HCT116 (cell line): Measurements from ENCODE around the gene EFNB1. TPM values are rescaled to one million over a fixed set of nuclear protein-coding genes. Genes with fewer than 3 reads are reported as not detected.
"Not testable (repeated sequence)": the region's sequence is repeated elsewhere in the genome, so short reads cannot be mapped to it uniquely, and the experiment has no call there.

ENCODE experiments used
- ATAC-seq: fragments of 200-7000 bp; cut with Tn5 transposase; 2 replicates; pipeline ENCODE4 v1.9.1; 2020; ENCODE audit warnings: mild to moderate bottlenecking, moderate library complexity
- BruUV-seq: library from RNA; stranded (reverse); fragments of 400-500 nt; replicated peaks from 2 replicates; lab custom pipeline; 2021; lab: Mats Ljungman, UMichigan
- CTCF ChIA-PET: fragments of 300-600 bp; sonication (Branson Sonifier 250); formaldehyde crosslinking; loops from one replicate; lab custom pipeline; 2021; ENCODE audit warnings: antibody characterized with exemption; lab: Charles Lee
- POLR2A ChIA-PET: fragments of 300-600, 350-600 bp; sonication (Branson Sonifier 250); formaldehyde crosslinking; loops from one replicate; lab custom pipeline; 2021; ENCODE audit warnings: antibody characterized with exemption; lab: Charles Lee
- RAD21 ChIA-PET, 2 experiments: fragments of 300-600 bp; sonication (Branson Sonifier 250); formaldehyde crosslinking; loops; one replicate each; lab custom pipeline; 2023; ENCODE audit warnings: low total read pairs in 2 of 2; ENCODE audit not compliant: uncharacterized antibody in 2 of 2, unreplicated experiment in 2 of 2, low non-redundant PET in 1 of 2; lab: Charles Lee
- DNase-seq: peaks from one replicate; pipeline ENCODE4 v3.0.0-alpha.2; 2010; ENCODE audit warnings: low read depth, low spot score
- H2AFZ ChIP-seq: fragments of 200-600 bp; shearing (Covaris generic), sonication (generic); 2 replicates; pipeline ENCODE4 v1.6.1; 2017; ENCODE audit warnings: low read depth, mixed run types, mixed read lengths, antibody characterized with exemption, low read length; ENCODE audit not compliant: poor library complexity, severe bottlenecking
- H3K27ac ChIP-seq: 2 replicates; pipeline ENCODE4 v1.5.1; 2012; ENCODE audit warnings: low read depth, low read length
- H3K27me3 ChIP-seq: fragments of 200-600 bp; sonication (generic); 2 replicates; pipeline ENCODE4 v1.6.1; 2016; ENCODE audit warnings: mixed run types, low read length, mixed read lengths; ENCODE audit not compliant: insufficient read depth
- H3K36me3 ChIP-seq, 2 experiments: fragments of 200-500 bp in 1 of 2; fragments of 200-600 bp in 1 of 2; sonication (Bioruptor generic) in 1 of 2; sonication (generic) in 1 of 2; 2 replicates each; pipeline versions ENCODE4 v1.5.1 to v1.6.1; 2014 to 2016; ENCODE audit warnings: low read length in 2 of 2, inconsistent platforms in 1 of 2, mixed read lengths in 1 of 2, mixed run types in 1 of 2; ENCODE audit not compliant: insufficient read depth in 2 of 2, control insufficient read depth in 1 of 2
- H3K4me1 ChIP-seq, 2 experiments: fragments of 200-600 bp in 1 of 2; sonication (generic) in 1 of 2; 2 replicates each; pipeline versions ENCODE4 v1.5.1 to v1.6.1; 2012 to 2017; ENCODE audit warnings: low read length in 2 of 2, inconsistent platforms in 1 of 2, mild to moderate bottlenecking in 1 of 2, mixed read lengths in 1 of 2, mixed run types in 1 of 2, moderate library complexity in 1 of 2; ENCODE audit not compliant: insufficient read depth in 2 of 2, control insufficient read depth in 1 of 2
- H3K4me2 ChIP-seq: fragments of 200-600 bp; sonication (generic); 2 replicates; pipeline ENCODE4 v1.6.1; 2017; ENCODE audit warnings: mixed run types, low read length, mixed read lengths
- H3K4me3 ChIP-seq, 2 experiments: fragments of 200-600 bp in 1 of 2; sonication (generic) in 1 of 2; replicated peaks in 1 of 2; 2 replicates each; pipeline ENCODE4 v1.5.1; 2011 to 2016; ENCODE audit warnings: low read length in 2 of 2, control low read depth in 1 of 2, low read depth in 1 of 2, mild to moderate bottlenecking in 1 of 2, mixed read lengths in 1 of 2, mixed run types in 1 of 2
- H3K79me2 ChIP-seq: fragments of 200-600 bp; sonication (generic); 2 replicates; pipeline ENCODE4 v1.6.1; 2017; ENCODE audit warnings: mild to moderate bottlenecking, mixed run types, low read length, moderate library complexity, mixed read lengths; ENCODE audit not compliant: insufficient read depth
- H3K9ac ChIP-seq: fragments of 200-600 bp; sonication (generic); 2 replicates; pipeline ENCODE4 v1.6.1; 2016; ENCODE audit warnings: low read length, mixed read lengths
- H3K9me2 ChIP-seq: fragments of 200-600 bp; sonication (generic), shearing (Covaris generic); 2 replicates; pipeline ENCODE4 v1.6.1; 2017; ENCODE audit warnings: mixed run types, mild to moderate bottlenecking, moderate library complexity; ENCODE audit not compliant: insufficient read depth
- H3K9me3 ChIP-seq, 2 experiments: fragments of 200-500 bp in 1 of 2; fragments of 200-600 bp in 1 of 2; sonication (Bioruptor generic) in 1 of 2; sonication (generic) in 1 of 2; 2 replicates each; pipeline ENCODE4 v1.6.1; 2014 to 2017; ENCODE audit warnings: low read length in 2 of 2, mixed read lengths in 2 of 2, inconsistent platforms in 1 of 2, low read depth in 1 of 2, mild to moderate bottlenecking in 1 of 2, mixed run types in 1 of 2, moderate library complexity in 1 of 2; ENCODE audit not compliant: control insufficient read depth in 1 of 2, insufficient read depth in 1 of 2
- H4K20me1 ChIP-seq: fragments of 200-600 bp; sonication (generic), shearing (Covaris generic); 2 replicates; pipeline ENCODE4 v1.6.1; 2017; ENCODE audit warnings: mixed run types, mild to moderate bottlenecking, moderate library complexity; ENCODE audit not compliant: insufficient read depth
- CBX3 ChIP-seq: IDR thresholded peaks from 2 replicates; pipeline ENCODE4 v1.6.1; 2012; ENCODE audit warnings: low read depth
- ELF1 ChIP-seq: IDR thresholded peaks from 2 replicates; pipeline ENCODE4 v1.6.1; 2012; ENCODE audit warnings: low read depth, borderline replicate concordance
- POLR2A ChIP-seq: IDR thresholded peaks from 2 replicates; pipeline ENCODE4 v1.7.0; 2011; ENCODE audit warnings: borderline replicate concordance; ENCODE audit not compliant: insufficient read depth, insufficient read length; ENCODE audit errors: extremely low read depth
- RAD21 ChIP-seq: IDR thresholded peaks from 2 replicates; pipeline ENCODE4 v1.6.1; 2012; ENCODE audit warnings: low read depth, mild to moderate bottlenecking
- SRF ChIP-seq: IDR thresholded peaks from 2 replicates; pipeline ENCODE4 v1.6.1; 2012; ENCODE audit warnings: low read depth
- TCF7L2 ChIP-seq: IDR thresholded peaks from 2 replicates; pipeline ENCODE4 v1.7.0; 2011; ENCODE audit warnings: borderline replicate concordance, inconsistent platforms; ENCODE audit not compliant: insufficient read depth, insufficient read length; ENCODE audit errors: extremely low read depth
- ZBTB33 ChIP-seq: IDR thresholded peaks from 2 replicates; pipeline ENCODE4 v1.6.1; 2011; ENCODE audit warnings: mild to moderate bottlenecking, low read length, moderate library complexity; ENCODE audit not compliant: insufficient replicate concordance; ENCODE audit errors: extremely low read depth
- ZFX ChIP-seq: fragments of 450-650 bp; IDR thresholded peaks from 2 replicates; pipeline ENCODE4 v1.6.1; 2017
- intact Hi-C: fragments of 100-400 bp; cut with micrococcal nuclease; formaldehyde crosslinking; loops from 2 replicates; pipeline ENCODE4 v1.10.0; 2022
- total RNA-seq: library from RNA; stranded (reverse); gene quantifications from one replicate; pipeline ENCODE4 v1.2.1, GENCODE V29; 2021; ENCODE audit not compliant: unreplicated experiment

Gene EFNB1
- total RNA-seq, 1 experiment from 2014 or later, result 14.7 TPM

GRCh38 chrX:68784816-68785215, 44.0 kb upstream of the EFNB1 start:
- no peak for TF ChIP-seq ELF1
- TF ChIP-seq ZFX, result no peak
- TF ChIP-seq CBX3, result no peak
- TF ChIP-seq ZBTB33, result no peak
- no peak for TF ChIP-seq TCF7L2
- TF ChIP-seq RAD21, result no peak
- TF ChIP-seq POLR2A, result no peak
- TF ChIP-seq SRF, result no peak
- TF ChIP-seq, all 23 proteins: peak for 0
- Histone ChIP-seq H3K4me1 (no peaks in the 10 kb centered on the region), H4K20me1 (no peaks in the 10 kb centered on the region), H3K27me3 (no peaks in the 10 kb centered on the region), H3K4me2 (no peak overlapping the region), H3K9me2 (no peaks in the 10 kb centered on the region), H3K36me3 (no peaks in the 10 kb centered on the region), H3K79me2 (no peaks in the 10 kb centered on the region), H3K9me3 (no peaks in the 10 kb centered on the region), H3K4me3 (no peak overlapping the region), H2AFZ (no peak overlapping the region), H3K9ac (no peak overlapping the region), H3K27ac (no peak overlapping the region)
- ChIA-PET POLR2A (no interaction called here), RAD21 (no interaction called here), CTCF (no interaction called here)
- intact Hi-C loops, result no loop called here
- no TSS peak for BruUV-seq
- DNase-seq (no peak), ATAC-seq (no peak)

GRCh38 chrX:68786581-68786980, 42.2 kb upstream of the EFNB1 start:
- H3K79me2 ChIP-seq, H3K9me3 ChIP-seq, H2AFZ ChIP-seq, H4K20me1 ChIP-seq, ATAC-seq, H3K4me1 ChIP-seq, RAD21 ChIA-PET, H3K27ac ChIP-seq, BruUV-seq, POLR2A ChIA-PET, CTCF ChIA-PET, H3K9me2 ChIP-seq, H3K4me3 ChIP-seq, H3K36me3 ChIP-seq, intact Hi-C loops, H3K9ac ChIP-seq, H3K27me3 ChIP-seq, H3K4me2 ChIP-seq, DNase-seq: not testable (repeated sequence)
